ENCODE results near the gene LENEP. TPM values are rescaled to one million over a fixed set of nuclear protein-coding genes. Genes with fewer than 3 reads are reported as not detected.

LENEP gene
- total and polyA plus RNA-seq, 9 donors = 0.24 to 0.40 (median 0.35) TPM; not detected in 5

GRCh38 chr1:155030243-155030795 is 36.9 kb downstream of the LENEP start:
- 83% methylated on average over 13 of the region's 15 CpGs for WGBS (ENCODE audit: insufficient coverage)
- no peaks in the 10 kb centered on the region for H3K9me3 ChIP-seq (replicated peaks; ENCODE audit: control insufficient read depth, low read depth, low read length)
- DNase-seq = no peak

GRCh38 chr1:155030899-155031298 is 37.5 kb downstream of the LENEP start:
- H3K4me3 ChIP-seq (ENCODE audit: low read length) = no peak overlapping the region
- no peak for DNase-seq
- H3K27ac ChIP-seq (ENCODE audit: low read length) = no peak overlapping the region
- H3K36me3 ChIP-seq (ENCODE audit: control insufficient read depth, insufficient read depth, low read length) = no peaks in the 10 kb centered on the region
- 73% methylated on average over 10 of the region's 11 CpGs for WGBS (ENCODE audit: insufficient coverage)
- no peaks in the 10 kb centered on the region for H3K9me3 ChIP-seq (replicated peaks; ENCODE audit: control insufficient read depth, low read depth, low read length)
- peaks cover 2% of the 10 kb centered on the region for H3K27me3 ChIP-seq (ENCODE audit: control insufficient read depth, insufficient read depth, low read length)
- no peaks in the 10 kb centered on the region for H3K4me1 ChIP-seq (ENCODE audit: control insufficient read depth, insufficient read depth, low read length)

More at GRCh38 chr1:155030243-155030795, 36.9 kb downstream of the LENEP start:
- Histone ChIP-seq H3K27me3 (ENCODE audit: control insufficient read depth, insufficient read depth, low read length) (peaks cover 2% of the 10 kb centered on the region), H3K4me3 (ENCODE audit: low read length) (no peak overlapping the region), H3K4me1 (ENCODE audit: control insufficient read depth, insufficient read depth, low read length) (no peaks in the 10 kb centered on the region), H3K36me3 (ENCODE audit: control insufficient read depth, insufficient read depth, low read length) (no peaks in the 10 kb centered on the region), H3K27ac (ENCODE audit: low read length) (no peak overlapping the region)

GRCh38 chr1:155032886-155033285 is 39.5 kb downstream of the LENEP start:
- H3K27me3 ChIP-seq (ENCODE audit: control insufficient read depth, insufficient read depth, low read length) = peaks cover 4% of the 10 kb centered on the region
- no peaks in the 10 kb centered on the region for H3K9me3 ChIP-seq (replicated peaks; ENCODE audit: control insufficient read depth, low read depth, low read length)
- no peak for DNase-seq
- H3K4me1 ChIP-seq (ENCODE audit: control insufficient read depth, insufficient read depth, low read length) = no peaks in the 10 kb centered on the region
- H3K36me3 ChIP-seq (ENCODE audit: control insufficient read depth, insufficient read depth, low read length) = no peaks in the 10 kb centered on the region
- 76% methylated on average over 6 of the region's 12 CpGs for WGBS (ENCODE audit: insufficient coverage)
- no peak overlapping the region for H3K27ac ChIP-seq (ENCODE audit: low read length)
- H3K4me3 ChIP-seq (ENCODE audit: low read length) = no peak overlapping the region

- Histone ChIP-seq H3K9me3 (replicated peaks; ENCODE audit: control insufficient read depth, low read depth, low read length) (no peaks in the 10 kb centered on the region), H3K27me3 (ENCODE audit: control insufficient read depth, insufficient read depth, low read length) (peaks cover 5% of the 10 kb centered on the region), H3K27ac (ENCODE audit: low read length) (no peak within 1 kb of the TSS), H3K4me1 (ENCODE audit: control insufficient read depth, insufficient read depth, low read length) (no peaks in the 10 kb centered on the region), H3K4me3 (ENCODE audit: low read length) (no peak within 1 kb of the TSS), H3K36me3 (ENCODE audit: control insufficient read depth, insufficient read depth, low read length) (no peaks in the 10 kb centered on the region)
- DNase-seq = no peak
- WGBS (ENCODE audit: insufficient coverage) = 90% methylated on average over 8 of the region's 9 CpGs
Observed at GRCh38 chr1:155033524-155033923, 40.1 kb downstream of the LENEP start, which contains the start of the genes DCST1 and DCST2. DCST1 (plus strand) TSS chr1:155033824; CDS start chr1:155034037, 213 bp downstream. DCST2 (minus strand) TSS chr1:155033781; CDS start chr1:155033701, 80 bp downstream.

GRCh38 chr1:155034318-155035208 is 41.2 kb downstream of the LENEP start:
- Histone ChIP-seq H3K36me3 (ENCODE audit: control insufficient read depth, insufficient read depth, low read length) (no peaks in the 10 kb centered on the region), H3K9me3 (replicated peaks; ENCODE audit: control insufficient read depth, low read depth, low read length) (no peaks in the 10 kb centered on the region), H3K4me1 (ENCODE audit: control insufficient read depth, insufficient read depth, low read length) (no peaks in the 10 kb centered on the region), H3K27ac (ENCODE audit: low read length) (no peak overlapping the region), H3K4me3 (ENCODE audit: low read length) (no peak overlapping the region), H3K27me3 (ENCODE audit: control insufficient read depth, insufficient read depth, low read length) (peaks cover 7% of the 10 kb centered on the region)
- DNase-seq = no peak
- 85% methylated on average over 14 of the region's 20 CpGs for WGBS (ENCODE audit: insufficient coverage)

- WGBS (ENCODE audit: insufficient coverage) = no CpG with 5 or more reads among the region's 2 CpGs
- Histone ChIP-seq H3K27me3 (ENCODE audit: control insufficient read depth, insufficient read depth, low read length) (peaks cover 7% of the 10 kb centered on the region), H3K27ac (ENCODE audit: low read length) (no peak overlapping the region), H3K4me3 (ENCODE audit: low read length) (no peak overlapping the region), H3K36me3 (ENCODE audit: control insufficient read depth, insufficient read depth, low read length) (no peaks in the 10 kb centered on the region), H3K4me1 (ENCODE audit: control insufficient read depth, insufficient read depth, low read length) (no peaks in the 10 kb centered on the region), H3K9me3 (replicated peaks; ENCODE audit: control insufficient read depth, low read depth, low read length) (no peaks in the 10 kb centered on the region)
- DNase-seq = no peak
Observed at GRCh38 chr1:155035936-155036335, 42.5 kb downstream of the LENEP start.

- Histone ChIP-seq H3K9me3 (replicated peaks; ENCODE audit: control insufficient read depth, low read depth, low read length) (no peaks in the 10 kb centered on the region), H3K4me3 (ENCODE audit: low read length) (no peak overlapping the region), H3K27me3 (ENCODE audit: control insufficient read depth, insufficient read depth, low read length) (peaks cover 7% of the 10 kb centered on the region), H3K36me3 (ENCODE audit: control insufficient read depth, insufficient read depth, low read length) (no peaks in the 10 kb centered on the region), H3K27ac (ENCODE audit: low read length) (no peak overlapping the region), H3K4me1 (ENCODE audit: control insufficient read depth, insufficient read depth, low read length) (no peaks in the 10 kb centered on the region)
- WGBS (ENCODE audit: insufficient coverage) = 60% methylated on average over 3 of the region's 3 CpGs
- no peak for DNase-seq
Observed at GRCh38 chr1:155037043-155037442, 43.7 kb downstream of the LENEP start.

- H3K4me1 ChIP-seq (ENCODE audit: control insufficient read depth, insufficient read depth, low read length) = no peaks in the 10 kb centered on the region
- no peak overlapping the region for H3K27ac ChIP-seq (ENCODE audit: low read length)
- no peaks in the 10 kb centered on the region for H3K9me3 ChIP-seq (replicated peaks; ENCODE audit: control insufficient read depth, low read depth, low read length)
- H3K36me3 ChIP-seq (ENCODE audit: control insufficient read depth, insufficient read depth, low read length) = no peaks in the 10 kb centered on the region
- DNase-seq = no peak
- no peak overlapping the region for H3K4me3 ChIP-seq (ENCODE audit: low read length)
- WGBS (ENCODE audit: insufficient coverage) = 84% methylated on average over 6 of the region's 6 CpGs
- peaks cover 7% of the 10 kb centered on the region for H3K27me3 ChIP-seq (ENCODE audit: control insufficient read depth, insufficient read depth, low read length)
Observed at GRCh38 chr1:155037851-155038441, 44.6 kb downstream of the LENEP start.

GRCh38 chr1:155038602-155039307 is 45.4 kb downstream of the LENEP start:
- Histone ChIP-seq H3K36me3 (ENCODE audit: control insufficient read depth, insufficient read depth, low read length) (no peaks in the 10 kb centered on the region), H3K27me3 (ENCODE audit: control insufficient read depth, insufficient read depth, low read length) (peaks cover 5% of the 10 kb centered on the region), H3K27ac (ENCODE audit: low read length) (no peak overlapping the region), H3K4me3 (ENCODE audit: low read length) (no peak overlapping the region), H3K9me3 (replicated peaks; ENCODE audit: control insufficient read depth, low read depth, low read length) (no peaks in the 10 kb centered on the region), H3K4me1 (ENCODE audit: control insufficient read depth, insufficient read depth, low read length) (no peaks in the 10 kb centered on the region)
- no peak for DNase-seq
- 43% methylated on average over 7 of the region's 8 CpGs for WGBS (ENCODE audit: insufficient coverage)

- no peaks in the 10 kb centered on the region for H3K4me1 ChIP-seq (ENCODE audit: control insufficient read depth, insufficient read depth, low read length)
- DNase-seq = no peak
- no CpG with 5 or more reads among the region's 4 CpGs for WGBS (ENCODE audit: insufficient coverage)
- no peak overlapping the region for H3K27ac ChIP-seq (ENCODE audit: low read length)
- peaks cover 5% of the 10 kb centered on the region for H3K27me3 ChIP-seq (ENCODE audit: control insufficient read depth, insufficient read depth, low read length)
- H3K4me3 ChIP-seq (ENCODE audit: low read length) = no peak overlapping the region
- no peaks in the 10 kb centered on the region for H3K36me3 ChIP-seq (ENCODE audit: control insufficient read depth, insufficient read depth, low read length)
- no peaks in the 10 kb centered on the region for H3K9me3 ChIP-seq (replicated peaks; ENCODE audit: control insufficient read depth, low read depth, low read length)
Observed at GRCh38 chr1:155039308-155039669, 45.9 kb downstream of the LENEP start.

Measured in muscle of leg (tissue), 11 donors.